HG03432 (cell line): ENCODE data around the gene ZNF593OS.

Source experiments
- ATAC-seq: cut with Tn5 transposase; IDR thresholded peaks from one replicate; pipeline ENCODE4 v1.9.1; 2021; ENCODE audit warnings: mild to moderate bottlenecking, moderate library complexity; ENCODE audit not compliant: unreplicated experiment

ZNF593OS gene

GRCh38 chr1:26127235-26128163, 44.1 kb downstream of the ZNF593OS start:
- no peak for ATAC-seq

GRCh38 chr1:26126321-26127084, 45.1 kb downstream of the ZNF593OS start:
- ATAC-seq = peak; percentile 56

GRCh38 chr1:26125946-26126320, 45.7 kb downstream of the ZNF593OS start:
- no peak for ATAC-seq

GRCh38 chr1:26125382-26125781, 46.2 kb downstream of the ZNF593OS start:
- ATAC-seq = no peak

- no peak for ATAC-seq
These were observed 47.0 kb downstream of the ZNF593OS start for GRCh38 chr1:26124418-26125331.

- ATAC-seq = no peak
These were observed 48.4 kb downstream of the ZNF593OS start for GRCh38 chr1:26122988-26123973.

- ATAC-seq = no peak
These were observed 49.5 kb downstream of the ZNF593OS start for GRCh38 chr1:26121854-26122773.

- ATAC-seq = no peak
These were observed 51.6 kb downstream of the ZNF593OS start for GRCh38 chr1:26119892-26120608.
